GM18867 (cell line): ENCODE results near the gene ADCY9.
"Not testable (repeated sequence)": the region's sequence is repeated elsewhere in the genome, so short reads cannot be mapped to it uniquely, and the experiment has no call there.

Source experiments
- ATAC-seq: cut with Tn5 transposase; IDR thresholded peaks from one replicate; pipeline ENCODE4 v1.9.1; 2021; ENCODE audit warnings: mild to moderate bottlenecking, moderate library complexity; ENCODE audit not compliant: unreplicated experiment

Gene ADCY9

GRCh38 chr16:4116325-4117249 is at the start of gene ADCY9:
Gene ADCY9 (minus strand): TSS chr16:4116442. CDS start chr16:4115442, 1,000 bp downstream.
- peak; percentile 70 for ATAC-seq

GRCh38 chr16:4160658-4161430 is 44.6 kb upstream of the ADCY9 start:
- ATAC-seq: no peak

DNA sequence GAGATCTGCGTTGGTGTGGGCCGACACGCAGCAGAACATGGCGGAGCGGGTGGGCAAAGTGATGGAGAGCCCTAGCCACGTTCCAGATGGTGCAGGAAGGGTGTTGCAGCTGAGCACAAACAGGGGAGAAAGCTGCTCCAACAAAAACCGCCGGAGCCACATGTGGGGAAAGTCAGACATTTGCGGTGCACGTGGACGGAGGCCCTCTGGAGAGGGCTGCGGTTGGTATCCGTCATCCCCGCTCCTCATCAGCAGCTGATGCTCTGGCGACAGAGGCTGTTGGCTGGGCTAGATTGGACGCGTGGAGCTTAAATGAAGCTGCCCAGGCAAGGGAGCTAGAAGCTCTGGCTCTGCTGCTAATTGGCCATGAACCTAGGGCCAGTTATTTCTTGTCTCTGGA is 43.5 kb upstream of the ADCY9 start:
- no peak for ATAC-seq

DNA sequence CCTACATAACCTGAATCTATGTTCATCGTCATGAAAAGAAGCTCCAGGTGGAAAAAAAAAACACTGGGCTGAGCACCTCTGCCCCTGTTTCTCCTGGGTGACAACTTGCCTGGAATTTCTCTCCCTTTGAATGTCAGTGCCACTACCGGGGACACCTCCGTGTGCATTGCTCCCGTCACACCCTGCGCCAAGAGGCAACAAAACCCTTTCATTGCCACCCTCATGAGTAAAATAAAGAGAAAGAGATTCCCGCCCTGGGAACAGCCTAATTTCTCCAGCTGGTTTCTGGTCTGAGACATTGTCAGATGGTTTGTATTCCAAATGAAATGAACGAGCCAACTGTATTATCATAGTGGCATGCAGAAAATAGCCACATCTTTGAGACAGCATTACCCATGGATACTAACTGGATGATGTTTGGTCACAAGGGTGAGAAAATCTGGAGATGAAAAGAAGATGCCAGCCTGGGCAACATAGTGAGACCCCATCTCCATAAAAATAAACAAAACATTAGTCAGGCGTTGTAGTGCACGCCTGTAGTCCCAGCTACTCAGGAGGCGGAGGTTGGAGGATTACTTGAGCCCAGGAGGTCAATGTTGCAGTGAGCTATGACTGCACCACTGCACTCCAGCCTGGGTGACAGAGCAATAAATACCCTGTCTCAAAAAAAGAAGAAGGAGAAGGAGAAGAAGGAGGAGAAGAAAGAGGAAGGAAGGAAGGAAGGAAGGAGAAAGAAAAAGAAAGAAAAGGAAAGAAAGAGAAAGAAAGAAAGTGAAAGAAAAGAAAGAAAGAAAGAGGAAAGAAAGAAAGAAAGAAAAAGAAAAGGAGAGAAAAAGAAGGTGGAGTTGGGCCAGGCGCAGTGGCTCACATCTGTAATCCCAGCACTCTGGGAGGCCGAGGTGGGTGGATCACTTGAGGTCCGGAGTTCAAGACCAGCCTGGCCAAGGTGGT is 42.2 kb upstream of the ADCY9 start:
- no peak for ATAC-seq

DNA sequence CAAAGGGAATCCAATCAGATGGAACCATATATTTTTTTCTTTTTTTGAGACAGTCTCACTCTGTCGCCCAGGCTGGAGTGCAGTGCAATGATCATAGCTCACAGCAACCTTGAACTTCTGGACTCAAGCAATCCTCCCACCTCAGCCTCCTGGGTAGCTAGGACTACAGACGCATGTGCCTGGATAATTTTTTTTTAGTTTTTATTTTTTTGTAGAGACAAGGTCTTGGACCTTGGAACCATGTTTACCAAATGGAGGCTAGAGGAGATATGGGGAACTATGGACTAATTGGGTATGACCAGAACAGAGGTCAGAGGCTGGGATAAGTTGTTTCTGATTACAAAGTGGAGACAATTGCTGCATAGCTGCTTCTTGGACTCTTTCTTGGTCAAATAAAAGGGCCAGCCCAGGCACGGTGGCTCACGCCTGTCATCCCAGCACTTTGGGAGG is 41.2 kb upstream of the ADCY9 start:
- no peak for ATAC-seq

- ATAC-seq: not testable (repeated sequence)
These were observed 40.3 kb upstream of the ADCY9 start for GRCh38 chr16:4156503-4156902.

GRCh38 chr16:4153364-4153763 is 37.1 kb upstream of the ADCY9 start:
- ATAC-seq: not testable (repeated sequence)

- ATAC-seq: no peak
These were observed 36.0 kb upstream of the ADCY9 start for GRCh38 chr16:4152267-4152666.

DNA sequence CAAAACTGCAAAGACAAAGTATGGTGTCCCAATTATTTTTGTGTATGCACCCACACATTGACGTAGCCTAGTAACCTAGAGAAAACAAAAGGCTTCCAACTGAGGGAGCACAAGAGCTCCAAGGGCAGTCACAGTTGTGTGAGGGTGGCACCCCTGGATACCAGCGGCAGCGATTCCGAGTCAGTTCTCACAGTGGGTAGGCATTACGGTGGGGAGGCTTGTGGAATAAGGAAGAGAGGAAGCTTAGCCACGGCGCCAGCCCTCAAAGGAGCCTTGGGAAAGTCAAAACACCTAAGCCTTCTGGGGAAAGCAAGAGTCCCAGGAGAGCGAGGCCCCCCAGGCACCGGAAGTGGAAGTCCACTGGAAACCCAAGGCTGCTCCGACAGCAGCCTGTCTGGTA is 31.0 kb upstream of the ADCY9 start:
- ATAC-seq: no peak

GRCh38 chr16:4142268-4142667 is 26.0 kb upstream of the ADCY9 start:
- ATAC-seq: peak; percentile 55

GRCh38 chr16:4141604-4142003 is 25.4 kb upstream of the ADCY9 start:
- no peak for ATAC-seq

- ATAC-seq: no peak
These were observed 24.4 kb upstream of the ADCY9 start for GRCh38 chr16:4140652-4141051.

DNA sequence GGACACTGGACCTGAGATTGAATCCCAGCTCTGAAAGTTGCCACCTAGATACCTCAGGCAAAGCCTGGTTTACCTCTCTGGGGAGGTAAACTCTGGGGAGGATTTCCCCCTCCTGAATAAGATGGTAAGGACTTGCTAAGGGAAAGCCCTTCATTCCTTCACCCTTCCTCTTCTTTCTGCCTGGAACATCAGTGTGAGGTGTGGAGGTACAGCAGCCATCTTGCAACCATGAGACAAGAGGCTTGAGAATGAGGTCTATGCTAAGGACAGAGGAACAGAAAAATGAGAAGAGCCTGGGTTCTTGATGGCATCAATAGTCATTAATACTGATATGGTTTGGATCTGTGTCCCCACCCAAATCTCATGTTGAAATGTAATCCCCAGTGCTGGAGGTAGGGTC is 23.7 kb upstream of the ADCY9 start:
- no peak for ATAC-seq

DNA sequence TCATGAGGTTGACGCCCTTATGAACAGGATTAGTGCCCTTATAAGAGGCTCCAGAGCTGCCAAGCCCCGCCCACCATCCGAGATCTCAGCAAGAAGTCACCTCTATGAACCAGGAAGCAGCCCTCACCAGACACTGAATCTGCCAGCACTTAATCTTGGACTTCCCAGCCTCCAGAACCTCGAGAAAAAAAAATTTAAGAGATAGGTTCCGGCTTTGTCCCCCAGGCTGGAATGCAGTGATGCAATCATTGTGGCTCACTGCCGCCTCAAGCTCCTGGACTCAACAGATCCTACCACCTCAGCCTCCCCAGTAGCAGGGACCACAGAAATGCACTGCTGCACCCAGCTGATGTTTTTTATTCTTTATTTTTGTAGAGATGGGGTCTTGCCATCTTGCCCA is 22.5 kb upstream of the ADCY9 start:
- no peak for ATAC-seq

DNA sequence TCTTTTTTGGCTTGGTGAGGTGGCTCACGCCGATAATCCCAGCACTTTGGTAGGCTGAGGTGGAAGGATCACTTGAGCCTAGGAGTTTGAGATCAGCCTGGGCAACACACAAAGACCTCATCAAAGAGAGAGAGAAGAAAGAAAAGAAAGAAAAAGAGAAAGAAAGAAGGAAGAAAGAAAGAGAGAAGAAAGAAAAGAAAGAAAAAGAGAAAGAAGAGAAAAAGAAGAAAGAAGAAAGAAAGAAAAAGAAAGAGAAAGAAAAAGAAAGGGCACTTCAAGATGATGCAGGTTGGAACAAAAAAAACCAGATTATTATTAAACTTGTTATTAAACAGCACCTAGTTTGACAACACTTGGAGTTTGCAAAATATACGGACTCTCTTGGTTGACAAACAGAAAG is 21.2 kb upstream of the ADCY9 start:
- ATAC-seq: no peak

DNA sequence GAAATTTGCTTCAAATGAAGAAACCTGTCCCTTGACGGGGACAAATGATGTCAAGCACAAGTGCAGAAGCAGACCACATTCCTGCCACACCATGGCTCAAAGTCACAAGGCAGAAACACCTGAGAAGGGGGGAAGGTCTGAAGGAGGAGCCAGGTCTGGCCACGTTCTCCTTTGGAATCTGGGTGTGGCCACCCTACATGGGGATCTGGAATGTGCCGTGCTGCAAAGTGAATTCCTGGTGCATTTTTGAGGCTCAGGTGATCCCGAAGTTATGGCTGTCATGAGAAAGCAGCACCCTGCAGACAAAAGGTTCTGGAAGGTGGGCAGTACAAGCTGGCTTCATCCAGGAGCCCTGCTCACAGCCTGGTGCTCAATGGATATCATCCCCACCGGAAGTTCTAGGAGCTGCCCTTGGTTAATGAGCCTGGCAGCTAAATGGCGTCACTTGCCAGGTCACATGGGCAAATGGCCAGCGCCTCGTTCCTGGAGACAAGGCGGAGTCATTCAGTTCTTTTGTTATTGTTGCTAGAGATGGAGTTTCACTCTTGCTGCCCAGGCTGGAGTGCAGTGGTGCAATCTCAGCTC is 20.1 kb upstream of the ADCY9 start:
- no peak for ATAC-seq

- ATAC-seq: no peak
These were observed 19.3 kb upstream of the ADCY9 start for GRCh38 chr16:4135537-4135936.

DNA sequence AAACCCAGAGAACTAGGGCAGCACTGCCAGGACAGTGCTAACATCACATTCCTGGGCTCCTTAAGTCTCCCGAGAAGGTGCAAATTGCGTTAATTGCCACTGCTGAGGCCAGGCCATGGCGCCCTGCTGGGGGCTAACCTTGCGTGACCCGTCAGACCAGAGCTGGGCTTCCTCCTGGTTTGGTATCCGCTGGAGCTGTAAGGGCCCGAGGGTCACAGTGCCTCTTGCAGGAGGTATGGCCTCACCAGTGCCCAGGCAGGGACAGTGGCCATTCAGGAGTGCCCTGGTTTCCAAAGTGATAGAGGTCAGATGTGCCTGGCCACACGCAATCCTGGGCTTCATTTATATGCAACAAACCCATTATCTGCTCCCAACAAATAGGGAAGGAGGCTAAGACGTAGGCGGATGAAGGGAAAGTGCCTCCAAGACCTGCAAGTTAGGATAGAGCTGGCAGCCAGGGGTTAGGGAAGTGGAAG is 17.7 kb upstream of the ADCY9 start:
- no peak for ATAC-seq

GRCh38 chr16:4131621-4132020 is 15.4 kb upstream of the ADCY9 start:
- no peak for ATAC-seq
